Suprapubic skin (tissue), 4 donors: ENCODE results near the gene ZXDB.

ENCODE experiments used
- EP300 ChIP-seq: sonication (generic); formaldehyde crosslinking; IDR thresholded peaks from one replicate; pipeline ENCODE4 v1.6.1; 2017; ENCODE audit warnings: antibody characterized with exemption
- POLR2A ChIP-seq, 2 donors: fragments of 450-650 bp; IDR thresholded peaks; one replicate each; pipeline ENCODE4 v1.6.1; 2017; ENCODE audit warnings: antibody characterized with exemption in 2 of 2, mild to moderate bottlenecking in 2 of 2, moderate library complexity in 2 of 2
- POLR2AphosphoS5 ChIP-seq, 3 donors: sonication (generic); formaldehyde crosslinking; IDR thresholded peaks; one replicate each; pipeline ENCODE4 v1.6.1; 2017; ENCODE audit warnings: antibody characterized with exemption in 3 of 3
- TF ChIP-seq, protein P1 (sequence below), 2 donors: fragments of 200-600 bp in 1 of 2; fragments of 450-650 bp in 1 of 2; sonication (generic) in 1 of 2; IDR thresholded peaks; one replicate each; pipeline ENCODE4 v1.5.1; 2016 to 2019; ENCODE audit warnings: antibody characterized with exemption in 2 of 2, mild to moderate bottlenecking in 1 of 2, moderate library complexity in 1 of 2

DNA sequence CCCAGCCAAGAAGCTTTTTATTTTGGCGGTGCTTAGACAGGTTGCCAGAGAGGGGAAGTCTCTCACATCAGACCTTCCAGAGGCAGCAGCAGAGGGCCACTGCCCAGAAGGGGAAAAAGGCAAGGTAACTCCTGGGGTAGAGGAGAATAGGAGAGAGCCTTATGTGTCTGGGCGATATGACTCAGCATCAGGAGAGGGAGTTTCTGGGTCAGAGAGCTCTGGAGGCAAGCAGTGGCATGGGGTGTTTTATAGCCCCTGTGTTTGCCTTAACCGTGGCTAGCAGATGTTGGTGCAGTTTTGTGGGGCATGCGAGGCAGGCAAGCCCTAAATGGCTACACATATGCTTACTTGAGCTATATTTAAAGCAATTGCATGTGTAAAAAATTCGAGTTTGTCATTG is 8.3 kb upstream of the ZXDB start:
- TF ChIP-seq, protein P1, sequence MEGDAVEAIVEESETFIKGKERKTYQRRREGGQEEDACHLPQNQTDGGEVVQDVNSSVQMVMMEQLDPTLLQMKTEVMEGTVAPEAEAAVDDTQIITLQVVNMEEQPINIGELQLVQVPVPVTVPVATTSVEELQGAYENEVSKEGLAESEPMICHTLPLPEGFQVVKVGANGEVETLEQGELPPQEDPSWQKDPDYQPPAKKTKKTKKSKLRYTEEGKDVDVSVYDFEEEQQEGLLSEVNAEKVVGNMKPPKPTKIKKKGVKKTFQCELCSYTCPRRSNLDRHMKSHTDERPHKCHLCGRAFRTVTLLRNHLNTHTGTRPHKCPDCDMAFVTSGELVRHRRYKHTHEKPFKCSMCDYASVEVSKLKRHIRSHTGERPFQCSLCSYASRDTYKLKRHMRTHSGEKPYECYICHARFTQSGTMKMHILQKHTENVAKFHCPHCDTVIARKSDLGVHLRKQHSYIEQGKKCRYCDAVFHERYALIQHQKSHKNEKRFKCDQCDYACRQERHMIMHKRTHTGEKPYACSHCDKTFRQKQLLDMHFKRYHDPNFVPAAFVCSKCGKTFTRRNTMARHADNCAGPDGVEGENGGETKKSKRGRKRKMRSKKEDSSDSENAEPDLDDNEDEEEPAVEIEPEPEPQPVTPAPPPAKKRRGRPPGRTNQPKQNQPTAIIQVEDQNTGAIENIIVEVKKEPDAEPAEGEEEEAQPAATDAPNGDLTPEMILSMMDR (IDR thresholded peaks at IDR 0.05), result no peak
- no peak for TF ChIP-seq EP300
- TF ChIP-seq POLR2AphosphoS5 (IDR thresholded peaks at IDR 0.05), result no peak
- no peak for TF ChIP-seq POLR2A (IDR thresholded peaks at IDR 0.05)
